Measurements from ENCODE around the gene HACD2.

DNA sequence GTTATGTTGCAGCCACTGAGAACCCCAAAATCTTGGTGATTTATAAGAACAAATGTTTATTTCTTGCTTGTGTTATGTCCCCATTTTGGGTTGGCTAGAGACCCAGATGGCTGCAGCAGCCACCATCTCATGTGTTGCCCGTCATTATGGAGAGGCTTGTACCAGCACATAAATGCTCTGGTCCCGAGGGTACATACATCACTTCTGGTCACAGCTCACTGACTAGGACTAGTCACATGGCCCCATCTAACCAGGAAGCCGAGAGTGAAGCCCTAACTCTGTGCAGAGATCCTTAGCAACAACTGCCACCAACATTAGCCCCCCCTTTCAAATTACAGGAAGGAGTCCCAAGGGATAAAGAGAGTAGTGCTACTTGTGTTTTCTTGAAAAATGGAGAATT lies 25.5 kb upstream of the HACD2 start:
- TF ChIP-seq, protein P1, sequence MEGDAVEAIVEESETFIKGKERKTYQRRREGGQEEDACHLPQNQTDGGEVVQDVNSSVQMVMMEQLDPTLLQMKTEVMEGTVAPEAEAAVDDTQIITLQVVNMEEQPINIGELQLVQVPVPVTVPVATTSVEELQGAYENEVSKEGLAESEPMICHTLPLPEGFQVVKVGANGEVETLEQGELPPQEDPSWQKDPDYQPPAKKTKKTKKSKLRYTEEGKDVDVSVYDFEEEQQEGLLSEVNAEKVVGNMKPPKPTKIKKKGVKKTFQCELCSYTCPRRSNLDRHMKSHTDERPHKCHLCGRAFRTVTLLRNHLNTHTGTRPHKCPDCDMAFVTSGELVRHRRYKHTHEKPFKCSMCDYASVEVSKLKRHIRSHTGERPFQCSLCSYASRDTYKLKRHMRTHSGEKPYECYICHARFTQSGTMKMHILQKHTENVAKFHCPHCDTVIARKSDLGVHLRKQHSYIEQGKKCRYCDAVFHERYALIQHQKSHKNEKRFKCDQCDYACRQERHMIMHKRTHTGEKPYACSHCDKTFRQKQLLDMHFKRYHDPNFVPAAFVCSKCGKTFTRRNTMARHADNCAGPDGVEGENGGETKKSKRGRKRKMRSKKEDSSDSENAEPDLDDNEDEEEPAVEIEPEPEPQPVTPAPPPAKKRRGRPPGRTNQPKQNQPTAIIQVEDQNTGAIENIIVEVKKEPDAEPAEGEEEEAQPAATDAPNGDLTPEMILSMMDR (optimal IDR thresholded peaks at IDR 0.05 in 1 of 3, IDR thresholded peaks at IDR 0.05 in 1 of 3, conservative IDR thresholded peaks at IDR 0.05 in 1 of 3; ENCODE audit: extremely low read depth in 1 of 3, insufficient read depth in 2 of 3, low read length in 3 of 3), result no peak
- no peak for TF ChIP-seq EZH2 (IDR thresholded peaks at IDR 0.05; ENCODE audit: low read length)

Measured in keratinocyte (primary cell).